ENCODE data around the gene TRIM29. TPM values are rescaled to one million over a fixed set of nuclear protein-coding genes. Genes with fewer than 3 reads are reported as not detected.

Gene TRIM29
- total RNA-seq, 1 donor from 2014 or later, result not detected

- no peak overlapping the region for H3K4me3 Mint-ChIP-seq (ENCODE audit: unreplicated experiment)
- no peak for DNase-seq (ENCODE audit: extremely low spot score, unreplicated experiment)
- no peaks in the 10 kb centered on the region for H3K9me3 Mint-ChIP-seq (ENCODE audit: unreplicated experiment)
- peaks cover 11% of the 10 kb centered on the region for H3K27me3 Mint-ChIP-seq (ENCODE audit: unreplicated experiment)
- no peak for TF ChIP-seq CTCF (IDR thresholded peaks at IDR 0.05)
- no peaks in the 10 kb centered on the region for H3K4me1 Mint-ChIP-seq (ENCODE audit: unreplicated experiment)
- no peak overlapping the region for H3K27ac Mint-ChIP-seq (ENCODE audit: unreplicated experiment)
- H3K36me3 Mint-ChIP-seq (ENCODE audit: unreplicated experiment), result no peaks in the 10 kb centered on the region
Observed at GRCh38 chr11:120131941-120132644, 5.8 kb downstream of the TRIM29 start.

- DNase-seq (ENCODE audit: extremely low spot score, unreplicated experiment), result no peak
Observed at GRCh38 chr11:120130991-120131760, 6.7 kb downstream of the TRIM29 start.

GRCh38 chr11:120130176-120130980 is 7.5 kb downstream of the TRIM29 start:
- Mint-ChIP-seq H3K27me3 (ENCODE audit: unreplicated experiment) (peaks cover 11% of the 10 kb centered on the region), H3K4me3 (ENCODE audit: unreplicated experiment) (no peak overlapping the region)
- no peak for DNase-seq (ENCODE audit: extremely low spot score, unreplicated experiment)

More at GRCh38 chr11:120130991-120131760, 6.7 kb downstream of the TRIM29 start:
- Mint-ChIP-seq H3K4me1 (ENCODE audit: unreplicated experiment) (no peaks in the 10 kb centered on the region), H3K36me3 (ENCODE audit: unreplicated experiment) (no peaks in the 10 kb centered on the region), H3K27ac (ENCODE audit: unreplicated experiment) (no peak overlapping the region), H3K27me3 (ENCODE audit: unreplicated experiment) (peaks cover 11% of the 10 kb centered on the region), H3K9me3 (ENCODE audit: unreplicated experiment) (no peaks in the 10 kb centered on the region), H3K4me3 (ENCODE audit: unreplicated experiment) (no peak overlapping the region)
- TF ChIP-seq CTCF (IDR thresholded peaks at IDR 0.05), result no peak

GRCh38 chr11:120129570-120129969 is 8.3 kb downstream of the TRIM29 start:
- H3K27ac Mint-ChIP-seq (ENCODE audit: unreplicated experiment), result no peak overlapping the region
- no peaks in the 10 kb centered on the region for H3K36me3 Mint-ChIP-seq (ENCODE audit: unreplicated experiment)
- no peaks in the 10 kb centered on the region for H3K9me3 Mint-ChIP-seq (ENCODE audit: unreplicated experiment)
- H3K27me3 Mint-ChIP-seq (ENCODE audit: unreplicated experiment), result peaks cover 7% of the 10 kb centered on the region
- no peak for DNase-seq (ENCODE audit: extremely low spot score, unreplicated experiment)
- no peak for TF ChIP-seq CTCF (IDR thresholded peaks at IDR 0.05)
- no peak overlapping the region for H3K4me3 Mint-ChIP-seq (ENCODE audit: unreplicated experiment)
- H3K4me1 Mint-ChIP-seq (ENCODE audit: unreplicated experiment), result peaks cover 1% of the 10 kb centered on the region

More at GRCh38 chr11:120130176-120130980, 7.5 kb downstream of the TRIM29 start:
- Mint-ChIP-seq H3K36me3 (ENCODE audit: unreplicated experiment) (no peaks in the 10 kb centered on the region), H3K9me3 (ENCODE audit: unreplicated experiment) (no peaks in the 10 kb centered on the region), H3K4me1 (ENCODE audit: unreplicated experiment) (no peaks in the 10 kb centered on the region), H3K27ac (ENCODE audit: unreplicated experiment) (no peak overlapping the region)
- no peak for TF ChIP-seq CTCF (IDR thresholded peaks at IDR 0.05)

Data from osteocyte (in vitro differentiated cells).